GM20000 (cell line): ENCODE data around the gene RELL1.

Experiments used
- DNase-seq: peaks from one replicate; pipeline ENCODE4 v3.0.0; 2012; ENCODE audit warnings: low spot score
- TF ChIP-seq, protein P1 (sequence below): IDR thresholded peaks from 2 replicates; pipeline ENCODE4 v1.5.1; 2012; ENCODE audit warnings: mild to moderate bottlenecking, control low read depth; ENCODE audit errors: extremely low read depth, missing control alignments

The RELL1 gene

DNA sequence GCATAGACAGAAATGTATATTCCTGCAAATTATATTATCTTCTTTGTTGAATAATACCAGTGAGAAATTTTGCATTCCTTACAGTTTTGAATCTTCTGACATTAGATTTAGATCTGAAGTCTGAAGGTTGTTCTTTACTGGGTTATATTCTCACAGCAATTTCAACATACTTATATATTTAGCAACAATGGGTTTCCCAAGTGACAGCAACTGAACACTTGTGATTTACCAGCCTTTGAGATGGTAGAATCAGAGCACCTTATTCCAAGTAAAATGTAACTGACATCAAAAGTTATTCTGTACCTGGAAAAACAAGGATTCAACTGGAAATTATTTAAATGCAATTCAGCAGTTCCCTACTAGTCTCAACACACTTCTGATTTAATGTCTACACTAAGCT is 66.0 kb downstream of the RELL1 start:
- TF ChIP-seq, protein P1, sequence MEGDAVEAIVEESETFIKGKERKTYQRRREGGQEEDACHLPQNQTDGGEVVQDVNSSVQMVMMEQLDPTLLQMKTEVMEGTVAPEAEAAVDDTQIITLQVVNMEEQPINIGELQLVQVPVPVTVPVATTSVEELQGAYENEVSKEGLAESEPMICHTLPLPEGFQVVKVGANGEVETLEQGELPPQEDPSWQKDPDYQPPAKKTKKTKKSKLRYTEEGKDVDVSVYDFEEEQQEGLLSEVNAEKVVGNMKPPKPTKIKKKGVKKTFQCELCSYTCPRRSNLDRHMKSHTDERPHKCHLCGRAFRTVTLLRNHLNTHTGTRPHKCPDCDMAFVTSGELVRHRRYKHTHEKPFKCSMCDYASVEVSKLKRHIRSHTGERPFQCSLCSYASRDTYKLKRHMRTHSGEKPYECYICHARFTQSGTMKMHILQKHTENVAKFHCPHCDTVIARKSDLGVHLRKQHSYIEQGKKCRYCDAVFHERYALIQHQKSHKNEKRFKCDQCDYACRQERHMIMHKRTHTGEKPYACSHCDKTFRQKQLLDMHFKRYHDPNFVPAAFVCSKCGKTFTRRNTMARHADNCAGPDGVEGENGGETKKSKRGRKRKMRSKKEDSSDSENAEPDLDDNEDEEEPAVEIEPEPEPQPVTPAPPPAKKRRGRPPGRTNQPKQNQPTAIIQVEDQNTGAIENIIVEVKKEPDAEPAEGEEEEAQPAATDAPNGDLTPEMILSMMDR, result no peak

DNA sequence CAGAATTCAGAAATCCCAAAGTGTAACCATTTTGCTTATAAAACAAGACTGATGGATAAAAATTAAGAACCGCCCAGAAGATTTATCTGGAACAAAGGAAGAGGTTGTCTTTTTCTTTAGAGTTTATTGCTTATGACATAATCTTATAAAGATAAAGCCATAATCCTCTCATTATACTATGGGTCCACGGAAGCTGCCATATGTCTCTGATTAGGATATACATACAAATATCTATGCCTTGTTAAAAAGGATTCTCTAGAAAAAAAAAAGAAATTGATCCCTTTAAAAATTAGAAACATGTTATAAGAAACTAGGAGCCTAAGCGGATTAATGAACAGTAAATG is 70.5 kb downstream of the RELL1 start:
- TF ChIP-seq, protein P1, result no peak
- DNase-seq, result no peak

More for the DNA sequence above, 66.0 kb downstream of the RELL1 start:
- no peak for DNase-seq

DNA sequence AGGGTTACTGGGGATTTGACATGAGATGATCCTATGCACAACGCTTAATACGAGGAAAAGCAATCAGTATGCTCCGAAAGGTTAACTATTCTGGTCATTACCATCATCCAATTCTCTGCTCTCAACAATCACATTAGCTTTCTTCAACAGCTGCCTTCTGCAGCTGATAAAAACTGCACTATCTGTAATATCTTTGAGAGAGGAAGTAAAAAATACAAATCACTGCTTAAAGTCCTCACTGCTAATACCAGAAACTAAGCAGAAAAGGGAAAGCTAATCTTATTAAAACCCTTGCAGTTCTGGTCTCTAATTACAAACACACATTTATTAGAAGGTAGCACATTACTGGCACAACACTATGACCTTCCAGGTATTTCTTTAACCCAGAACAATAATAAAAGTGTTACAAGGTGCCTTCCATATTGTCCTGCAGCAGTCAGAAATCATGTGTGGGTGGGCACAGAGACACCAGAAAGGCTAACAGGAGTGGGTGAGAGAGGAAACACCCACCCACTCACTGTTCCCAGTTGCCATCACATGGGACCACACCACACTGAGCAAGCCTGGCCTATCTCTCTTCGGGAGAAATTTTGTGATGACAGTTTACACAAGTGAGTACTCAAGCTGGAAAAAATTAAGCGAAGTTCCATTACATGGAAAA is 71.0 kb downstream of the RELL1 start:
- DNase-seq, result no peak
- TF ChIP-seq, protein P1, result no peak

DNA sequence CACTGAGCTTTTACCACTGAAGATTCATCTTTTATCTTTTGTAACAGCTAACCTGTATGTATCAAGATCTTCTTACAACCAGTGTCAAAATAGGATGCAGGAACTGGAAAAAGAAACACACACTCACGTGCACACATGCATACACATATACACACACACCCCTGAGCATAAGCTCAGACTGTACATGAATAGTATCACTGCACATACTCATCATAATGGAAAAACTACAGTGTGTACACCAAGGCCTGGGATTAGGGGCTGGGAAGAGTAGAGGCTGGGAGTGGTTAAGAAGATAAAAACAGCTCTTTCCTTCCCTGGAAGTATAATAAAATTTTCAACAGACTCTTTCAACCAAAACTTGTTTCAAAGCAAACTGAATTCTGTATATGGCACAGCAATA is 73.4 kb downstream of the RELL1 start:
- TF ChIP-seq, protein P1, result no peak

DNA sequence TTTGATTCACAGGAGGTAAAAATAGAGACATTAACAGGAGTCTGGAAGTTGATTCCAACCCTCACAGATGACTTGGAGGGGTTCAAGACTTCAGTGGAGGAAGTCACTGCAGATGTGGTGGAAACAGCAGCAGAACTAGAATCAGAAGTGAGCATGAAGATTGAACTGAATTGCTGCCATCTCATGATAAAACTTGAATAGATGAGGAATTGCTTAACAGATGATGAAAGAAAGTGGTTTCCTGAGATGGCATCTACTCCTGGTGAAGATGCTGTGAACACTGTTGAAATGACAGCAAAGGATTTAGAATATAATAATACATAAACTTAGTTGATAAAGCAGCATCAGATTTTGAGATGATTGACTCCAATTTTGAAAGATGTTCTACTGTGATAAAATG is 76.5 kb downstream of the RELL1 start:
- no peak for DNase-seq
- TF ChIP-seq, protein P1, result no peak

More for the DNA sequence above, 73.4 kb downstream of the RELL1 start:
- no peak for DNase-seq

DNA sequence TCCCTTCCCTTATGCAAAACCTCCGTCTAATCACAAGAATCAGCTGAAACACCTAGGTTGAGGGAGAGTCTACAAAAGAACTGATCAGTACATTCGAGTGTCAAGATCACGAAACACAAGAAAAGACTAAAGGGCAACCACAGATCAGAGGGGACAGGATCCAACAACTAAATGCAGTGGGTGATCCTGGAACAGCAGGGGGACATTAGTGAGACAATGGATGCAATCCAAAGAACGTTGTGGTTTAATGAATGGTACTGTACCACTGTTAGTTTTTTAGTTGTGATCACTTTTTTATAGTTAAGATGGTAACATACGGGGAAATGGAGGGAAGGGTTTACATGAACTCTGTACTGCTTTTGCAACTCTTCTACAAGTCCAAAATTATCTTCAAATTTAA is 79.2 kb downstream of the RELL1 start:
- DNase-seq, result no peak
- TF ChIP-seq, protein P1, result no peak

DNA sequence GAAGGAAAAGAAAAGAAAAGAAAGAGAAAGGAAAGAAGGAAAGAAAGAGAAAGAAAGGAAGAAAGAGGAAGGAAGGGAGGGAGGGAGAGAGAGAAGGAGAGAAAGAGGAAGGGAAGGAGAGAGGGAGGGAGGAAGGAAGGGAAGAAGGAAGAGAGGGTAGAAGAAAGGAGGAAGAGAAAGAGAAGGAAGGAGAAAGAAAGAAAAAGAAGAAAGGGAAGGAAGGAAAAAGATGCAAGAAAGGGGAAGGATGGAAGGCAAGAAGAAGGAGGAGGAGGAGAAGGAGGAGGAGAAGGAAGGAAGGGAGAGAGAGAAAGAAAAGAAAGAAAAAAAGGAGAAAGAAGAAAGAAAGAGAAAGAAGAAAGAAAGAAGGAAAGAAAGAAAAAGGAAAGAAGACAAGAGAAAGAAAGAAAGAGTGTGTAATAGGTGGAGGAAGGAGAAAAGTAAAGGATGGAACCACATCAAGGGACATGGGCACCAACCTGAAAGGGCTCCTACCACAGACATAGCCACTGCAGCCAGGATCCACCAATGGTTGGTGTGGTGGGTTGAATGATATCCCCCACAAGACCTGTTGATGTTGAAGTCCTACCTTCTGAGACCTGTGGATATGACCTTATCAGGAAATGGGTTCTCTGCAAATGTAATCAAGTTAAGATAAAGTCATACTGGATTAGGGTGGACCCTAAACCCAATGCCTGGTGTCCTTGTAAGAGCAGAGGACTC is 80.2 kb downstream of the RELL1 start:
- TF ChIP-seq, protein P1, result no peak
- no peak for DNase-seq
